Measurements from ENCODE around the gene GCK. TPM values are rescaled to one million over a fixed set of nuclear protein-coding genes. Genes with fewer than 3 reads are reported as not detected.

The GCK gene
- total and polyA plus RNA-seq, 3 donors from 2014 or later = 0.90 to 1.2 (median 0.94) TPM

- no peak for TF ChIP-seq POLR2A (IDR thresholded peaks at IDR 0.05)
- TF ChIP-seq CTCF (IDR thresholded peaks at IDR 0.05) = no peak
- intact Hi-C loops (cut with DNase I; ENCODE audit: low total_unique reads) = no loop called here
- WGBS, 2 donors = 93 to 98% methylated on average over 5 of the region's 5 CpGs
- H3K9me3 ChIP-seq = no peaks in the 10 kb centered on the region
- H3K4me1 ChIP-seq = no peaks in the 10 kb centered on the region
- H3K27me3 ChIP-seq = no peaks in the 10 kb centered on the region
- H3K27ac ChIP-seq = no peak overlapping the region
- no peak for DNase-seq
- H3K4me3 ChIP-seq = no peak overlapping the region
- H3K36me3 ChIP-seq (ENCODE audit: low read depth, missing control alignments) = no peaks in the 10 kb centered on the region
Observed at GRCh38 chr7:44159824-44160630, 29.2 kb downstream of the GCK start.

GRCh38 chr7:44158873-44159631 lies 30.2 kb downstream of the GCK start:
- H3K4me3 ChIP-seq = no peak overlapping the region
- H3K4me1 ChIP-seq = no peaks in the 10 kb centered on the region
- no peak overlapping the region for H3K27ac ChIP-seq
- TF ChIP-seq POLR2A (IDR thresholded peaks at IDR 0.05) (no peak), CTCF (IDR thresholded peaks at IDR 0.05) (no peak)
- intact Hi-C loops (cut with DNase I; ENCODE audit: low total_unique reads) = no loop called here
- DNase-seq = no peak
- no peaks in the 10 kb centered on the region for H3K27me3 ChIP-seq
- H3K9me3 ChIP-seq = no peaks in the 10 kb centered on the region
- 96 to 97% methylated on average over 9 to 12 of the region's 12 CpGs for WGBS, 2 donors
- H3K36me3 ChIP-seq (ENCODE audit: low read depth, missing control alignments) = no peaks in the 10 kb centered on the region

- no peaks in the 10 kb centered on the region for H3K27me3 ChIP-seq
- no peaks in the 10 kb centered on the region for H3K4me1 ChIP-seq
- DNase-seq = no peak
- H3K4me3 ChIP-seq = no peak overlapping the region
- H3K36me3 ChIP-seq (ENCODE audit: low read depth, missing control alignments) = no peaks in the 10 kb centered on the region
- WGBS, 2 donors = 79 to 86% methylated on average over 4 to 10 of the region's 10 CpGs
- TF ChIP-seq CTCF (IDR thresholded peaks at IDR 0.05) = no peak
- TF ChIP-seq POLR2A (IDR thresholded peaks at IDR 0.05) = no peak
- H3K27ac ChIP-seq = no peak overlapping the region
- intact Hi-C loops (cut with DNase I; ENCODE audit: low total_unique reads) = no loop called here
- H3K9me3 ChIP-seq = no peaks in the 10 kb centered on the region
Observed at GRCh38 chr7:44158096-44158872, 31.0 kb downstream of the GCK start.

GRCh38 chr7:44157116-44158080 lies 31.8 kb downstream of the GCK start:
- 80 to 84% methylated on average over 14 to 15 of the region's 15 CpGs for WGBS, 2 donors

More at GRCh38 chr7:44157116-44158080, 31.8 kb downstream of the GCK start:
- Histone ChIP-seq H3K4me1 (no peaks in the 10 kb centered on the region), H3K36me3 (ENCODE audit: low read depth, missing control alignments) (no peaks in the 10 kb centered on the region), H3K27me3 (no peaks in the 10 kb centered on the region), H3K9me3 (no peaks in the 10 kb centered on the region), H3K4me3 (no peak overlapping the region), H3K27ac (no peak overlapping the region)
- TF ChIP-seq POLR2A (IDR thresholded peaks at IDR 0.05) (no peak), CTCF (IDR thresholded peaks at IDR 0.05) (no peak)
- DNase-seq = no peak
- intact Hi-C loops (cut with DNase I; ENCODE audit: low total_unique reads) = no loop called here
